HG02840 (cell line): ENCODE results near the gene ENOX2.

Experiments
- ATAC-seq: cut with Tn5 transposase; IDR thresholded peaks from one replicate; pipeline ENCODE4 v1.9.1; 2021; ENCODE audit warnings: mild to moderate bottlenecking, moderate library complexity, moderate number of reproducible peaks; ENCODE audit not compliant: unreplicated experiment, low FRiP score

The ENOX2 gene

DNA sequence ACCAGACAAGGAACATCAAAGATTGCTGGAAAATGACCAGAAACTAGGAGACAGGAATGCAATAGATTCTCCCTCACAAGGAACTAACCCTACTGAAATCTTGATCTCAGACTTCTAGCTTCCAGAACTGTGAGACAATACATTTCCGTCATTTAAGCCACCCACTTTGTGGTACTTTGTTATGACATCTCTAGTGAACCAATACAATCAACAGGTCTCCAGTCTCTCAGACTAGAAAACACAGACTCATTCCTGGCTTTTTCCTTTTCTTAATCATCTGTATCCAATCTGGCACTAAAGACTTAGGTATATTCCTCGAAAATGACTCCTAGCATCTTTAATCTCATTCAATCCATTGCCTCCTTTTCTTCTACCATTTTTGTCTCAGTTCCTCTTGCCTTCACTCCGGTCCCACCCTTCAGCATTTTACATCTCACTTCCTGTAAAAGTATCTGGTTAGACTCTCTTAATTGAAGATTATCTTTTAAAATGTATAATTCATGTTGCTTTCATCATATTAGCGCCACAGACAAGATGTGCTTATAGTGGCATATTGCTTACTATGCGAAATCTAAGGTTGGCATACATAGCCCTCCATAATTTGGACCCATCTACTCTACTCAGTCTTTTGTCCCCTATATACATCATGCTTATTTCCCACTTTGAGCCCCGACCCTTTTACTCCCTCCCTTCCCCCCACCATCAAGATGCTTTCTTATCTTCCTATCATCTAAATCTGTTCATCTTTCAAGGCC is 250.0 kb downstream of the ENOX2 start:
- ATAC-seq: no peak

DNA sequence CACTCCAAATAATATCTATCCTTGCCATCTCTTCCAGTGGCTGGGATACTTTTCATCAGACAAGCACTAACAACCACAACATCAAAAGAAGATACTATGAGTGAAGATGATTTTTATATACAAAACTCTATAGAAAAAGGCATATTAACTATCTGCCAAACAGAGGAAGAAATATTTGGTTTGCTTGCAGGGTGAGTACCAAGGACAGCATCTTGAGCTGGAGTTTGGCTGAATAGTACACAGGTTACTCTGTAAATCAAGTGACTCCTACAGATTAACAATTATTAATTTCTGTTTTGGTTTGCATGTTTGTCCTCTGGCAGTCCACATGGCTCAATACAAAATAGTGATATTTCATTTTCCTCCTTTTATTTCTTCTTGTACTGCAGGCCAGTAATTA is 253.3 kb downstream of the ENOX2 start:
- ATAC-seq: no peak

DNA sequence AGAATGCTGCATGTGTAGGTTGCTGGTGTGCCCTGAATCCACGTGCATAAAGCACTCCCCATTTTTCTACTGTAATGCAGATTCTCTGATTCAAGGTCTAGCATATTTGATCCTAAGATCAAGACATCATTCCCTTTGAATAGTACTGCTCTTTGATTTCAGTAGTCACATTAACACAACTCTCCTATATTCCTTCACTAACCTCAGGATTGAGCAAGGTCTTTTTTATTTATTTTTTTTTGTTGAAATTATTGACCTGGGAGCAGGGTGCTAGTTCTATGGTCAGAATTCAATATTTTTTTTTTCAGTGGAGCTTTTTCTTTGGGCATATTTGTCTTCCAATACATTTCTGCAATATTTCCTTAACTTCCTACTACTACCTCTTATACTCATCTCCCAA is 255.5 kb downstream of the ENOX2 start:
- ATAC-seq: no peak

DNA sequence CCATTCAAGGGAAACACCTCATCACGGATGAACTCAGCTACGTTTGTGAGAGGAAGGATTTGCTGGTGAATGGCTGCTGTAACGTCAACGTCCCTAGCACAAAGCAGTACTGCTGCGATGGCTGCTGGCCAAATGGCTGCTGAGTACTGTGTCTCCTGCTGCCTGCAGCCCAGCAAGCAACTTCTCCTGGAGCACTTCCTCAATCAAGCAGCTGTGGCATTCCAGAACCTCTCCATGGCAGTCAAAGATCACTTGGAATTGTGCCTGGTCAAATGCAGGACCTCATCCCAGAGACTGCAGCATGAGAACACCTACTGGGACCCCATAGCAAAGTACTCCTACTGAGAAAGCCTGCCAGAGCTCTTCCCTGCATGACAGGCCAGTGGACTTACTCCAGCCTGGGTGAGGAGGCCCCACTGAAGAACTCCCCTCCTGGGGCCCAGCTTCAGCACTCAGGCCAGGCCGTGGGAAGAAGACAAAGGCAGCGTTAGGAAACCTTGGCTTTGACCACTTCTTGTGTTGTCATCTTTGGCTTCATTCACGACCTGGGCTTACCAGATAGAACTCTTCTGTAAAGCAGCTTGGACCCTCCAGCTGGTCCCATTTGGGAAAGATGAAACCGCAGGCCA is 256.9 kb downstream of the ENOX2 start:
- no peak for ATAC-seq

DNA sequence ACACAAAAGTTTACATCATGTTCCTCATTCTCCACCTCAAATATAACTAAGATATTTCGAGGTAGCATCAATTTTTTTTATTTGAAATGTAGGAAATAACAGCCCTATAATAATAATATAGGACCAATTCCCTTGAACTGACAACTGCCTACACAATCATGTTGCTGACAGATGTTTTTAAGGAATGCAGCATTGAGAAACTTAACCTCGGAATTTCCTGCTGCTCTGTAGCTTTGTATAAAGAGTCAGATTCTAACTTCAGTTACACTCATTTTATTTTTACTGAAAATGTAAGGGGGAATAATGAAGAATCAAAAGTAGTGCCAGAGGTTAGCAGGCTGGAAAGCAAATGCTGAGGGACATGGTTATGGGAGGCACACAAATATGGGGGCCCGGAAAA is 265.4 kb downstream of the ENOX2 start:
- no peak for ATAC-seq

DNA sequence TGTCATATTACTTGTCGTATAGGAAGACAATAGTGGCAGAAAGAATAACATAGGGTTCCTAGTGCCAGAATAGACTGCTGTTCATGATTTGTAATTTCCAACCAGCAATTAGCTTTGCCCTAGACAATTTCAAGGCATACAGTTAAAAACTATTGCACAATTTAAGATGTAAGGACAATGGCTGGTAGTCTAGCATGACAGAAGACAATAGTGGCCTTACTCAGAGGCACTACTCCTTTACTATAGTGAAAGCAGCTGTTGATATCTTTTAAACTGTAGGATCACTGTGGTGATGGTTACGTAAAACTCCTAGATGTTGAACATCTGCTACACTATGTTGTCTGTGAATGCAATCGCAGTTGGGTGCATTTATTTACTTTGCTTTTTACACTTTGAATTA is 266.7 kb downstream of the ENOX2 start:
- no peak for ATAC-seq

DNA sequence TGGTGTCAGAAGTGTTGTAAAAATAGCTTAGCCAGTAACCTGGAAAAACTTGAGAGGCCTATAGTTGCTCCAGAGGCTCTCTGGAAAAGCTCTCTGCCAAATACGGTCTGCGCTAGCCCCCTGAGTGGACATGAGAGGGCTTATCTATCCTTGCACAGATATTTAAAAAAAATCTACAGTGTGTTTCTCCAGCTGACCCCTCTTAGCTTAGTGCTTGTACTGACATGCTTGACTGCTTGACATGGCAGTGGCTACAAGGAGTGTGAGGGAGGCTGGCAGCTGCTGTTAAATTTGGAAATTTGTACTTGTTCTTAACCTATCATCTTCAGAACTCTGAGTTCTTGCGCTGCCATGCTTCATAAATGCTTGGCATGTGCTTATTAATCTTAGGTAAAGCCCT is 272.0 kb downstream of the ENOX2 start:
- no peak for ATAC-seq

DNA sequence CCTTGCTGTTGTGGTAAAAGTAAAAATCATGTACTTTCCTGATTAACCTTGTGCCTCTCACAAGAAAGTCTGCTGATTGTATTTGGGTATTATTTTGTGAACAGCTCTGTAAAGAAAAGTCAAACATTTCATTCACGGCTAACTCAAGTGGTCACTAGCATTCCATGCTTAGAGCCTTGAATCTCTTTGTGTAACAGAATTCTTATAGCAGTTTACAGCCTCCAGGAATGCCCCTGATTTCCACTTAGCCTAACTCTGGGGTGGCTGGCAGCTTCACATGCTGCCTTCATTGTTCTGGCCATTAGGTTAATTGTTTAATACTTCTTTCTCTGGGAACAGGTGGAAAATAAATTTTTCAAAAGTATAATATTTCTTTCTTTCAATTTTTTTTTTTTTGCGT is 274.5 kb downstream of the ENOX2 start:
- ATAC-seq: no peak

DNA sequence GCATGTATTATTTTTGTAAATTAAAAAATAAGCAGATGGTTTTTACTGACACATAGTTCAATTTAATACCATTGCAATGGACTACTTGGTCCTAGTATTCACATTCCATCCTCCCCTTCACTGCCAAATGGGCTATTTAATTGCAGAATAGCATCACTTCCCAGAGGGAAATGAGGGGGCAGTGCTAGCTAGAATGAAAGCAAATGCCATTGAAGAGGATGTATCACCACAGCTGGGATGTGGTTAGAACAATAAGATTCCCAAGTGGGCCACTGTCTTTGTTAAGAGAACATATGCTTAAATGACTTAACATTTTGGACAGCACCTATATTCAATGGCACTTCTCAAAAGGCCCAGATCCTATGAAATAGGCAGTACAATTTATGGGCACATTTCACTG is 276.5 kb downstream of the ENOX2 start:
- ATAC-seq: no peak

DNA sequence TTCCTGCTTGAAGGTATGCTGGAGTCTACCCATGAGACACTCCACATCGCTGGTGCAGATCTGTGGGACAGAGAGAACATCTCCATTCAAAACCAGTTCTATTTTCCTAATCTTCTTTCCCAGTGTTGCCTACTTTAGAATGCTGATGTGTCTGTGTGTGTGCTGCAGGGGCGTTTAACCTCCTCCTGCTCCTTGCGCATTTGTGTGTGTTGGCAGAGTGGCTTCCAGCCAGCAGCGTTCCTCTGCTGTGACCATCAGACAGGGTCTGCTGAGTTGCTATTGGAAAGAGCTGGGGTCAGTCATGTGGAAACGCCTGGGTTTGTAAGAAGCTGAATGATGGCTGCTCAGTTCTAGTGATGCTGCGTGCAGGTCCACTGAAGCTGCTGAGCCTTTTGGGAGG is 277.6 kb downstream of the ENOX2 start:
- ATAC-seq: no peak

DNA sequence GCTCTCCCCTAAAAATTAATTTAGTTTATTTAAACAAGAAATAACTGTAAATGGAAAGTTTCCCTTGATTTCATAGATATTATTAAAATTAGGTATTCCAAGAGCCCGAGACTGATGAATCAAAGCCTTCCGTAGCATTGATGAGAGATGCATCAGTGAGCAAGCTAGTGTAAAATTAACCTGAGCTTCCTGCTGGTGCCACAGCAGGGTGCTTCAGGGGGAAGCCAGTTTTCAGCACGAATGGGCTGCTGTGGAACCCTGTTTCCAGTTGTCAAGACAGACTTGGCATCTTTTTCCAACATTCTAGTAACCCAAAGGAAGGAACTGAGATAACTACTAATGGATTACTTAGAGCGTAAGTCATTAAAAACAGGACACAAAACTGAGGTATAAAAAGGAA is 279.5 kb downstream of the ENOX2 start:
- no peak for ATAC-seq

DNA sequence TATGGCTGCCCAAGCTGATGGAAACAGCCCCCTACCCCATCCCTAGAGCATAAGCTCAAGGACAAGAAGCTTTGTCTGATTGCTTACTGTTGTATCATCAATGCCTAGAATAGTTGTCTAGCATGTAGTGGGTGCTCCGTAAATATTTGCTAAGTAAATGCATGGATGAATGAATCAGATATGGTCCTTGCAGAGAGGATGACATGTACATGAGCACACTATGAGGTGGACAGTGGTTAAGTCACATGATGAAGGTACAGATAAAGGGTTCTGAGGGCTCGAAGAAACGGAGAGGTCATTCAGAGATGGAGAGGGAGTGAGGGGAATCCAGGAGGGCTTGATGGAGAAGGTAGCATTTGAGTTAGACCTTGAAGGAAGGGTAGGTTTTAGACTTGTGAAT is 287.1 kb downstream of the ENOX2 start:
- ATAC-seq: no peak

DNA sequence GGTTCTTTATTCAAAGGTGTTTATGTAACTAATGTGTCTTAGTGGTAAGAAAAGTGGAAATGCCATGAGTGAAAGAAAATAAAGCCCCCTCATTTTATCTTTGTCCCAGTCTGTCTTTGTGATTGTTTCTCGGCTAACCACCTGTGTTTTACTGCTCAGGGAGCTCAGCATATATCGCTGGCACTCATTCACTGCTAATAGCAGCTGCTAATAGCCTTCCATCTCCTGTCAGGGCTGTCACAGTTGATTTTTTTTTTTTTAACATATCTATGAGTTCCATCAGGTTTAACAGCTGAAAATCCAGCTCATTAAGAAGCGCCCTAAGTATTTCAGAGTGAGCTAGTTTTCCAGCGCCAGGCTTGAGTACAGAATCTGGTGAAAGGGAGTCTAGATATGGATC is 295.6 kb downstream of the ENOX2 start:
- no peak for ATAC-seq

DNA sequence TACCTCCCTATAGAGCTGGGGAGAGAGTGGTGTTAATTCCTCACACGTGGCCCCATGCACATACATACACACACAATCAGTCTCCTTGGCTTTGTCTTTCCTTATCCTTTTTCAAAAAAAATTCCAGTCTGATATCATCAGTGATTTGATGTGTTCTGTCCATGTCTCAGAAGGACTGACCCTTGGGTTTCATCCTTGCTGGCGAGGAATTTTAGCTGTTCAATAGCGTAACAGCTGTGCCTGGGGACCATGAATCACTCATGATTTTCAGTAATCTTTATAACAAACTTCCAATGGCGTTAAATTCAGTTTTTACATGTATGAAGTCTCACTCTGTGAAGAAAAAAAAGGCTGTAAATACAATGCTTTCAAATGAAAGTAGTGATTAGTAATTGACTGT is 296.6 kb downstream of the ENOX2 start:
- no peak for ATAC-seq

DNA sequence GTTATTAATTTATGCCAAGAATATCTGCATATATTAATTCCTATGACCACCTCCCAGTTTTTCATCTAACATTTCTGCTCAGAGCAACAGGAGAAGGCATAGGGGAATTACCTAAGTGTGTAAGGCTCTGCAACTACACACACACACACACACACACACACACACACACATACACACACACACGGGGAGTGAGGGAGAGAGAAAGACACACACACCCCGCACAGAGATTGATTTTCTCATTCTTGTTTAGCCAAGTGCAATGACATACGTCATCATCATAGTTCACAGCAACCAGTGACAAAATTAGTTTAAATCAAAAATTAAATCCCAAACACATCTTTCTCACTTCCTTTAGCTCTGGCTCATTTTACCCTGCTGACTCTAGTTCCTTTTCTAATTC is 298.1 kb downstream of the ENOX2 start:
- ATAC-seq: no peak

DNA sequence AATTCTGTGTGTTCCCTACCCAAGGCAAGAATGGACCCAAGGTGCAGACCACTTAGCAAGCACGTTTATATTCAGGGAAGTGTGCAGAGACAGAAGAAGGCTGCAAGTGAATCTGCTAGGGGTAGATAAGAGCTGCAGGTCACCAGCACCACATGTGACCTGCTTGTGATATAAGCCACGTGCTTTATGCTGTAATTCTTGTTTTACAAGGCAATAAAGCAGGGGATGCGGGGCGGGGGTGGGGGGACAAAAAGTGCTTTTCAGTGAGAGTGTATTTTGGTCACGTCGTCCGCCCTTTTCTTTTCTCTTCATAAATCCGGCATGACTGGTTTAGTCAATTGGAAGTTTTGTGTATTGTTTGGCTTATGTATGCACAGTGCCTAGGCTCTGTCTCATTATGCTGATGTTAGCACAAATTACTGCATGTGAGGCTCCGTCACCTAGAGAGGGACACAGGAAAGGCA is 308.5 kb downstream of the ENOX2 start:
- ATAC-seq: no peak

DNA sequence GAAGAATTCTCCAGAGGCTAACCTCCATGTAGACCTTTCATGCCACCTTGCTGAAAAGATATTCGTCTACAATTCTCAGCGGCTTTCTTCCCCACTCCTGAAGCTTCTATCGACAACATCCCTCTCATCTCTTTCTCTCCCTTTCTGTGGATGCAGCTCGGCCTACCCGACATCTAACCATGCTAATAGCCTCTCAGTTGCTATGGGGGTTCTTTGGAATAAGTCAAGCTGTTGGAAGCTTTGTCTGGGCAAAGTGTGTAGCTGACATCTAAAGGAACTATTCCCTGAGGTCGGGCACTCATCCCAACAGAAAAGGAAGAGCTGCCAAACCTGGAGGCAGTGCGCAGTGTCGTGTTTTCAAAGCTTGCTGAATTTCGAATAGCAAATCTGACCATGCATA is 309.1 kb downstream of the ENOX2 start:
- no peak for ATAC-seq

DNA sequence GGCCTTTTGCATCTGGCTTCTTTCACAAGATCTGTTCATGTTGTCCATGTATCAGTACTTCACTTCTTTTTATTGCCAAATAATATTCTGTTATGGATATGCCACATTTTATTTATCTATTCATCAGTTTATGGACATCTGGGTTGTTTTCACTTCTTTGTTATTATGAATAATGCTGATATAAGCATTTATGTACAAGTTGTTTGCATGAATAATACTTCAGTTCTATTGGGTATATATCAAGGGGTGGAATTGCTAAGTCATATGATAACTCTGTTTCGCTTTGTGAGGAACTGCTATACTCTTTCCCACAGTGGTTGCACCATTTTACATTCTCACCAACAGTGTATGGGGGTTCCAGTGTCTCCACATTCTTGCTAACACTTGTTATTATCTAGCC is 310.8 kb downstream of the ENOX2 start:
- no peak for ATAC-seq

DNA sequence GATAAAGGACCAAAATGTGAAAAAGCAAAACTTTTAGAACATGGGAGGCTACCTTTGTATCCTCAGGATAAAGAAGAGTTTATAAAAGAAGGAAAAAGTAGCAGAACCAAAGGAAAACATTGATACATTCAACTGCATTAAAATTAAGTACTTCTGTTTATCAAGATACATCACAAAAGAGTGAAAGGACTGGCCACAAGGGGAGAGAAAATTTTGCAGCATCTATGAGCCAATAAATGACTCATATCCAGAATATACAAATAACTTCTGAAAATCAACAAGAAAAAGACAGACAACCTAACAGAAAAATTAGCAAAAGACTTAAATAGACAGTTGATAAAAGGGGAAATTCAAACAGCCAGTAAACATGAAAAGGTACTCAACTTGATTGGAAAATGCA is 324.1 kb downstream of the ENOX2 start:
- no peak for ATAC-seq

DNA sequence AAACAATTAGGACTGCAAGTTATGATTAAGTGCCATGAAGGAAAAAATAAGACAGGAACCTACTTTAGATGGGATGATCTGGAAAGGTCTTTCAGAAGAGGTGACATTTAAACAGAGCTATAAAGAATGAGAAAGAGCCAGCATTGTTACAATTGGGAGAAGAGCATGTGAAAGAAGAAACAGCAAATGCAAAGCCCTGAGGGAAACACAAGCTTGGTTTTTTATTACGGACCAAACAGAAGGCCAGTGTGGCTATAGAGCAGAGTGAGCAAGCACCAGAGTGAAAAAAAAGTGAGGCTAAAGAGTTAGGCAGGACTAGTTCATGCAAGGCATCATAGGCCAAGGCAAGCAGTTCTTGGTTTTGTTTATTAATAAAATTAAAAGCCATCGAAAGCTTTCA is 325.6 kb downstream of the ENOX2 start:
- ATAC-seq: no peak

DNA sequence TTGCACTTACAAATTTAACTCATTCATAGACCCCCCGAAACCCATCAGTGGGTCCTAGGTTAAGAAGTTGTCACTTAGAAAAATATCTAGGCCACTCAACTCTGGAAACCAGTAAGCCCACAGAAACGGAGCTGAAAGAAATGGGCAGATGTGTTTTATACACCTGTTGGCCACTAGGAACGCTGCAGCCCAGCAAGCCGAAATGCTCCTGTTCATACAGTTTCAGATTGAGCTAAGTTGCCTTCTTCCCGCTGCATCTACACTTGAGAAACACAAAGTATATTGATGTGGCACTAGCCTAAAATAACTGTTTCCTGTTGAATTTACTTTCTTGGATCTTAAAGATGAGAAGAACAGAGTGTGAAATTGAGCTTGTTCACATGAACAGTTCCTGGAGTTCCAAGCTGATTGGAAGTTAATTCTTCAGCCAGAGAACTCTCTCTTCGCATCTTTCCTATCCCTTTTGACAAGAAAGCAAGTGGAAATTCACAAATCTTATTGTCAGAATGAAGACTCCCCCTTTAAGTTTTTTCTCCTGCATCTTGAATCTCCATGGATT is 327.1 kb downstream of the ENOX2 start:
- ATAC-seq: no peak
